PC-9 (cell line): ENCODE results near the gene TPRG1.

ENCODE experiments used
- CTCF ChIP-seq: fragments of 200-600 bp; sonication (generic); conservative IDR thresholded peaks from 2 replicates; pipeline ENCODE4 v1.6.1; 2017; ENCODE audit warnings: mixed run types, antibody characterized with exemption, mild to moderate bottlenecking, moderate library complexity
- EZH2 ChIP-seq: fragments of 200-600 bp; sonication (generic); IDR thresholded peaks from 2 replicates; pipeline ENCODE4 v1.8.0; 2017; ENCODE audit warnings: antibody characterized with exemption, low read depth

DNA sequence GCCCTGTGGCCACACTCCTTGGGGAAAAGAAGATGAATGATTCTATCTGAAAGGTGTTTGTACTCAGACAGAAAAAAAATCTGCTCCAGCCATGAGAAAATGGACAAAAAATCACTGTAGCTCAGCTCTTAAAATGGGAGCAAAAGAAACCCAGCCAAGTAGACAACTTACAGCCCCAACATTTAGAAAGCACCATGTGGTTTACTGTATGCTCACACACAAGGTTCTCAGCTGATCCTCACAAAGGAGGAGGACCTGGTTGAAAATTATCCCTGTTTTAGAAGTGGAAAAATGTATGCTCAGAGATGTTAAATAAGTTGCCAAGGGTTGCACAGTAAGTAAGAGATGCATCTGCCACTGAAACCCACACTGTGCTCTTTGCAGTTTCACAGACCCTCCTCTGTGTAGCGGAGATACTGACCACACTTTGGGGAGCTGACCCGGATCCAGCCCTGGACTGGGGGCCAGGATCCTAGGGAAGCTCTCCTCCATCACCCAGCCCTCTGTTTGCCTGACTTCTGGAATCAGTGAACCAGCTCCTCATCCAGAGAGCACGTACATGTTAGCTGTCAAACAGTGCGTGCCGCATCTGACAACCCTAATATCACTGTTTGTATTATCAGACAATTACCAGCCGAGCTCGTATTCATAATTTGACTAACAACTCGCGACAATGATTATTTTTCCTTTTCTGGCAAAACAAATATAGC lies 32.7 kb upstream of the TPRG1 start:
- TF ChIP-seq CTCF (no peak), EZH2 (no peak)
